GM12891 (cell line): Measurements from ENCODE around the gene MARK3.
"Not testable (repeated sequence)": the region's sequence is repeated elsewhere in the genome, so short reads cannot be mapped to it uniquely, and the experiment has no call there.

Source experiments
- DNase-seq: peaks from one replicate; pipeline ENCODE4 v3.0.0; 2011; ENCODE audit warnings: low spot score; ENCODE audit not compliant: insufficient read length
- FAIRE-seq: peaks from 2 replicates; lab custom pipeline; 2011; peaks lifted over from hg19 to GRCh38; lab: Jason Lieb, UNC
- PAX5 ChIP-seq: IDR thresholded peaks from 2 replicates; pipeline ENCODE4 v1.6.1; 2011; ENCODE audit warnings: low read length, moderate library complexity, mild to moderate bottlenecking; ENCODE audit not compliant: insufficient read depth, severe bottlenecking
- POLR2A ChIP-seq: IDR thresholded peaks from 2 replicates; pipeline ENCODE4 v1.6.1; 2011; ENCODE audit warnings: low read depth, low read length, control low read depth
- POLR2AphosphoS5 ChIP-seq: IDR thresholded peaks from 2 replicates; pipeline ENCODE4 v1.6.1; 2011; ENCODE audit warnings: low read depth, low read length, control low read depth
- POU2F2 ChIP-seq: IDR thresholded peaks from 2 replicates; pipeline ENCODE4 v1.6.1; 2011; ENCODE audit warnings: low read depth, mild to moderate bottlenecking, control low read depth, low read length, moderate library complexity
- SPI1 ChIP-seq: IDR thresholded peaks from 2 replicates; pipeline ENCODE4 v1.6.1; 2011; ENCODE audit warnings: low read depth, low read length, control low read depth
- TAF1 ChIP-seq: IDR thresholded peaks from 2 replicates; pipeline ENCODE4 v1.6.1; 2011; ENCODE audit warnings: low read depth, low read length, control low read depth

Gene MARK3

DNA sequence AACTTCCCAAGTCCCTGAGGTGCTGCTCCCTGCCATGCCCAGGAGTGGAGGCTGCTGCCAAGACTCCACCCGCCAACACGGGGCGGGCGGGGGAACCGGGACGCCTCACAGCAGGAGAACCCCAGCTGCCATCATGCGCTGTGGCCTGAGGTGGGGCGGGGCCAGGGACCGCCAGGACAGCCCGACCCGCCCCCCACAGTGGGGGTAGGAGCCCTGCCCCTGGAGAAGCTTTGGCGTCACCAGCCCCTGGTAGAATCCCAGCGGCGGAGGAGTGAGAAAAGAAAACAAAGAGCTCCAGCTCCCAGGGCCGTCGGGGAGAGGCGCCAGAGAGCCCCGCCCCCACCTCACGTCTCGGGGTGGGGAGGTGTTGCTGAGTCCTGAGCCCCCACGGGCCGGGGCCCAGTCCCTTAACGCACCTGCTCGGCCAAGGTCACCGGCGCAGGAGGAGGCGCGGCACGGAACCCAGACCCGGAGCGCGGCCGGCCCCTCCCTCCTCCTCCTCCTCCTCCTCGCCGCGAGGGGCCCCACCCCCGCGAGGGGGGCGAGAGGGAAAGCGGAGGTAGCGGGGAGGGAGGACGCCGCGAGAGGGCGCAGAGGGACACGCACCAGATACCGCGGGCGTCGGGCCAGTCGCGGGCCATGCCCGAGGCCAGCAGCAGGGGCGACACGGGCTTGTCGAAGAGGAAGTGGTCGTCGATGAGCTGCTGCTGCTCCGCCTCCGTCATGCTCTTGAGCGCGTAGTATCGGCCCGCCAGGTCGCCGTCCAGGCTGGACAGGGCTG is 135.6 kb downstream of the MARK3 start:
- TF ChIP-seq POU2F2 (no peak), SPI1 (peak; percentile 70), POLR2A (no peak)
- DNase-seq (peak; percentile 79), FAIRE-seq (peak; percentile 71)

GRCh38 chr14:103521438-103521950 is 136.3 kb downstream of the MARK3 start:
- TF ChIP-seq POU2F2: no peak
- no peak for TF ChIP-seq PAX5
- no peak for TF ChIP-seq TAF1
- no peak for DNase-seq
- FAIRE-seq: no peak

DNA sequence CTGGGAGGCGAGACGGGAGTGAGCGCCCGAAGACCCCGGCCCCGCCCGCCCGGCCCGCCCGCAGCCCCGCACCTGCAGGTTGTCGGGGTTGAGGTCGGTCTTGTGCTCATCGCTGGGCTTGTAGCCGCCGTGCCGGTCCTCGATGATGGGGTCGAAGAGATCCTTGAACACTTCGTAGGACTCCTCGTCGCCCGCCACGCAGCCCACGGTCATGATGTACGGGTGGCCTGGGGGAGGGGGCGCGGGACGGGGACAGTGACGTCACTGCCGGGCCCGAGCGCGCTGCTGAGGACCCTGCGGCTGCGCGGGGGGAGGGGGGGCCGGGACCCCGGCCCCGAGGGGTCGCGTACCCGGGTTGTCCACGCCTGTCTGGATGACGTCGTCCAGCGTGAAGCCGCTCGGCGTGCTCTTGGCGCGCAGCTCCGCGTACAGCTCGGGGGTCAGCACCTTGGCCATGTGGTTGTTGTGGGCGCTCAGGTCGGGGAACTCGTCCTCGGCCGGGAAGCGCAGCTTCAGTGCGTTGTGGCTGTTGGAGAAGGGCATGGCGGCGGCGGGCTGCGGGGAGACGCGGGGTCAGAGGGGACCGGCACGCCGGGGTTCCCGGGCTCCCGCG is 136.8 kb downstream of the MARK3 start:
- TF ChIP-seq POLR2A (no peak), SPI1 (no peak), POLR2AphosphoS5 (no peak), POU2F2 (no peak), PAX5 (no peak), TAF1 (no peak)
- DNase-seq: no peak
- no peak for FAIRE-seq

DNA sequence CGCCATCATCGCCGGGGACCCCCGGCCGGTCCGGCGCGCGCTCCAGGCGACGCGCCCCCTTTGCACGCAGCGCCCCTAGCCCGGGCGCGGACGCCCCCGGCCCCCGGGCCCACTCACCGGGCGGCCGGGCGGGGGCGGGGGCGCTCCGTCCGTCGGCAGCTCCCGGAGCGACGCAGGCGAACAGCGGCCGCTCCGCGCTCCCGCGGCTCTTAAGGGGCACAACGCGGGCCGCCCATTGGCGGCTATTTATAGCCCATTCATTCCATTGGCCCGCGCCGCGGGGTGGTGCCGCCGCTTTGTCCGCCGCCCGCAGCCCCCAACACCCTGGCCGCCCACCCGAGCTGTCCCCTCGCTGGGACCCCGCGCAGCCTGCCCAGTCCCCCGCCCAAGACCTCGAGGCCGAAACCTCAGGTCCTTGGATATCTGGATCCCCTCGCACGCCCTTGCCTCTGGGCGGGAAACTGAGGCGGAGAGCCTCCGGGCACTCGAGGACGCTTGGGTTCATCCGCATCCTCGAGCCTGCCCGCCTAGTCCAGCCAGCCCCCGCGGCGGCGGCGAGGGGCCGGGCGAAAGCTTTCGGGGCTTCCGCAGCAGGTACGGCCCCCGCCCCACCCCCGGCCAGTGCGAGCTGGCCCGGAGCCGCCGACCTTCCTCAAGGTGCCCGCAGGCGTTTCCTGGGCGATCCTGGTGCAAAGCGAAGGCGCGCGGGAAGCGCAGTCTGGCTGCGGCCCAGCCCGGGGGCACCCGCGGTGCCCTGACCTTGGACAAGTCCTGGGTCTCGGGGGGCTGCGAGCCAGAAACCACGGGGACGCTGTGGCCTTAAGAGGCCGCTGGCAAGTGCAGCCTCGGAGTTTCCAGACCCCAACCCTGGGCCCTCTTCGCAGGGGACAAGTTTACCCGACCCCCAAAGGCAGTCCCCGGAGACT is 137.7 kb downstream of the MARK3 start, which contains the start of gene CKB:
TSS of gene CKB (minus strand) at position 182 of the 926 bp plus-strand sequence. CDS start 337 bp downstream, outside the sequence.
- TF ChIP-seq POLR2AphosphoS5 (no peak), PAX5 (no peak), POU2F2 (no peak), POLR2A (no peak), TAF1 (no peak), SPI1 (no peak)
- FAIRE-seq (peak; percentile 5), DNase-seq (no peak)

DNA sequence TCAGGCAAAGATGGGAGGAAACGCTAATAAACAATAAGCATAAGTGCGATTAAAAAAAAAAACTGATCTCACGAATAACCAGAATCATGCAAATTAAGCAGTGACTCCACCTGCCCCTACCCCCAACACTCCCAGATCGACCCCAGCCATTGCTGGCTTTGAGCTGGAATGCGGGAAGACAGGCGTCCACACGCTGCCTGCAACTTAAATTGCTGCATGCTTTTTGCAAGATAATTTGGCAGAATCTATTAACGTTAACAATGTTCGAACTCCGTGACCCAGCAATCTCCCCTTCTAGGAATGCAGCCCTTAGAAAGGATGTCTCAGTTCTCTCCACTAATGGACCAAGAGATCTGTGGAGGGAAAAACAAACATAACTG is 138.3 kb downstream of the MARK3 start:
- TF ChIP-seq POLR2AphosphoS5: no peak
- TF ChIP-seq POLR2A: no peak
- TF ChIP-seq TAF1: no peak
- DNase-seq (no peak), FAIRE-seq (no peak)

DNA sequence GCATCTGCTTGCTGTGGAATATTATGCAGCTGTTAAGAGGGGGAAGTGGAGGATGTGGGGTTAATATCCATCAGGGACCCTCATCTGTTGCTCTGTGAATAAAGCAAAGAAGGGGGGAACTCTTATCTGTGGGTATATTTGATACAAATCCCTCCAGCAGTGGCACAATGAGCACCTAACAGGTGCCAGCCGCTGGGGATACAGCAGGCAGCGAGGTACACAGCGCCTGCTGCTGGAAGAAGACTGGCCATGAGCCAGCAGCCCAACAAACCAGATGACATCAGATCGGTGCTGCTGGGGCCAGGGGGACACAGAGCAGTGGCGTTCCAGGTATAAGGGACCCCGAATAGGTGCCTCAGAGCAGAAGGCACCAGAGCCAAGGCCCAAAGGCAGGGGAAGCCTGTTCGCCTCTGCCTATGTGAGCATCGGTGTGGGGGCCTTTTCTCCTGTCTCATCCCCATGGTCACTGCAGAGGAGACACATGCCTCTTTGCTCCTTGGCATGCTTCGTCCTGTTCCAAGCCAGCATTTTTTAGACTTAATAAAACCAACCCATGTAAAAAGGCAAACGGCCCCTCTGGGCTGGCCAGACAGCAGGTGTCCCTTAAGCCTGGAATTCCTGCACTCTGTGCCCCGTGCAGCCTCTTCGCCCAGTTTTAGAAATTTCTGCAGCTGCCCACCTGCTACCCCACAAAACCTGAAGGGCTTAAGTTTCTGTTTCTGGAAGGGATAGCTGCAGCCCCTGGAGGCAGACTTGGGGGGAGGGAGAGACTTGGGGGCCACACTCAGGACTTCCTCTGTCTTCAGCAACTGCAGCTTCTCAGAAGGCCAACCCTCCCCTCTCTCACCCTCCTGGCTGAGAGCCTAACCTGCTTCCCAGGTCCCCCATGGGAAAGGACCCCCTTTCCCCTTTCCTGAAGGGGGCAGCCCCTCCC is 139.1 kb downstream of the MARK3 start:
- no peak for DNase-seq
- FAIRE-seq: no peak
- TF ChIP-seq POLR2AphosphoS5 (no peak), POLR2A (no peak), TAF1 (no peak), POU2F2 (no peak), PAX5 (no peak), SPI1 (no peak)

- not testable (repeated sequence) for DNase-seq
- peak; percentile 16 for FAIRE-seq
Observed at GRCh38 chr14:103525430-103526246, 140.4 kb downstream of the MARK3 start.

DNA sequence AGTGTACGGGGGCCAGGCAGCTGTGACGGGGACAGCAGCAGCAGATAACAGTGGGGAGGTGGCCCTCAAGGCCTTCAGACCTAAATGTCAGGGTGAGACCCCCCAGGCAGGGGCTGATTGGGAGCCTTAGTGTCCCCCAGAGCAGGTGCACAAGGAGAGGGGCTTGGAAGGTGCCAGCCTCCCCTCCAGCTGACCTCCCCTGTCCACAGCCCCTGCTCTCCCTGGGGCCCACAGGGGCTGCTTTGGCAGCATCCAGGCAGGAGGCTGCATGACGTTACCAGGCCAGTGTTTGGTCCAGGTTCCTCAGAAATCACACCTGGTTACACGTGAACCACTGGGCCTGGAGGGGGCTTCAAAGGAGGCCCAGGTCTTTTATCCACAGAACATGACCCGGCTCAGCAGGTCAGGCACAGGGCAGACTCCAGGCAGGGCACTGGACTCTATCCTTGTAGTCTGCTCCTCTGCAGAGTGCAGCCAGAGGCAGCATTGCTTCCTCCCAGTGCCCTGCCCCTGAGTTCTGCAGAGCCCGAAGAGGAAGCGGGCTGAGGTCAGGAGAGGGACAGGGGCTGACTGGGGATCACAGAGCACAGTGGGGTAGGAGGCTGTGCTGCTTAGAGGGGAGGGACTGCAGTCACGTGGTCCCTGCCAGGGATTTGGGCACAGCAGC is 141.2 kb downstream of the MARK3 start:
- FAIRE-seq (peak; percentile 33), DNase-seq (no peak)
- no peak for TF ChIP-seq POU2F2
- no peak for TF ChIP-seq POLR2A
- no peak for TF ChIP-seq POLR2AphosphoS5
- TF ChIP-seq TAF1: no peak
- no peak for TF ChIP-seq PAX5
- no peak for TF ChIP-seq SPI1
